Body of pancreas (tissue), 4 donors: Measurements from ENCODE around the gene GPR183. TPM values are rescaled to one million over a fixed set of nuclear protein-coding genes. Genes with fewer than 3 reads are reported as not detected.

ENCODE experiments used
- ATAC-seq: fragments of 150-250 bp; one replicate; pipeline ENCODE4 v1.9.1; 2016
- DNase-seq, 4 donors: peaks; one replicate each; pipeline ENCODE4 v3.0.0-alpha.2; 2019
- H3K27ac ChIP-seq, 4 donors: fragments of 200-600 bp; sonication (generic); 1 replicate in 3 of 4; 2 replicates in 1 of 4; pipeline versions ENCODE4 v1.5.1 to v1.6.1; 2016 to 2019; ENCODE audit warnings: mild to moderate bottlenecking in 1 of 4, mixed read lengths in 1 of 4, moderate library complexity in 1 of 4
- H3K27me3 ChIP-seq, 2 donors: fragments of 200-600 bp; sonication (generic); one replicate each; pipeline ENCODE4 v1.6.0; 2016; ENCODE audit warnings: mild to moderate bottlenecking in 1 of 2
- H3K36me3 ChIP-seq, 2 donors: fragments of 200-600 bp; sonication (generic); replicated peaks in 1 of 2; 2 replicates each; pipeline ENCODE4 v1.5.1; 2016; ENCODE audit warnings: low read depth in 2 of 2; ENCODE audit not compliant: insufficient read depth in 1 of 2
- H3K4me1 ChIP-seq: fragments of 200-600 bp; sonication (generic); one replicate; pipeline ENCODE4 v1.6.0; 2016
- H3K4me3 ChIP-seq, 2 donors: fragments of 200-600 bp; sonication (generic); 1 replicate in 1 of 2; 2 replicates in 1 of 2; pipeline ENCODE4 v1.5.1; 2016 to 2019
- H3K9me3 ChIP-seq, 3 donors: fragments of 200-600 bp; sonication (generic); 1 replicate in 2 of 3; 2 replicates in 1 of 3; pipeline ENCODE4 v1.5.1; 2016
- POLR2A ChIP-seq, 3 donors: fragments of 450-650 bp; IDR thresholded peaks; one replicate each; pipeline ENCODE4 v1.6.1; 2016; ENCODE audit warnings: antibody characterized with exemption in 3 of 3, mild to moderate bottlenecking in 2 of 3
- WGBS, 2 donors: methylation state at CpG; one replicate each; pipeline ENCODE4 v1.1.5; 2017; 5-methylcytosine and 5-hydroxymethylcytosine counted together
- intact Hi-C: fragments of 100-400 bp; cut with DNase I; formaldehyde crosslinking; loops from one replicate; pipeline ENCODE4 v1.15.1; 2023
- total RNA-seq, 2 donors: library from RNA; depleted of rRNA; stranded (reverse); fragments of >200 nt; gene quantifications; one replicate each; pipeline ENCODE4 v1.1.0, GENCODE V29; 2016
- TF ChIP-seq, protein P1 (sequence below), 7 experiments: fragments of 450-650 bp in 4 of 7; fragments of 200-600 bp in 3 of 7; sonication (generic) in 3 of 7; IDR thresholded peaks; one replicate each; pipeline ENCODE4 v1.5.1; 2016 to 2019; ENCODE audit warnings: antibody characterized with exemption in 7 of 7

GPR183 gene, protein sequence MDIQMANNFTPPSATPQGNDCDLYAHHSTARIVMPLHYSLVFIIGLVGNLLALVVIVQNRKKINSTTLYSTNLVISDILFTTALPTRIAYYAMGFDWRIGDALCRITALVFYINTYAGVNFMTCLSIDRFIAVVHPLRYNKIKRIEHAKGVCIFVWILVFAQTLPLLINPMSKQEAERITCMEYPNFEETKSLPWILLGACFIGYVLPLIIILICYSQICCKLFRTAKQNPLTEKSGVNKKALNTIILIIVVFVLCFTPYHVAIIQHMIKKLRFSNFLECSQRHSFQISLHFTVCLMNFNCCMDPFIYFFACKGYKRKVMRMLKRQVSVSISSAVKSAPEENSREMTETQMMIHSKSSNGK
- total RNA-seq: 1 to 10 TPM in 1 of 2 donors, not detected in 1; 3.6 TPM

DNA sequence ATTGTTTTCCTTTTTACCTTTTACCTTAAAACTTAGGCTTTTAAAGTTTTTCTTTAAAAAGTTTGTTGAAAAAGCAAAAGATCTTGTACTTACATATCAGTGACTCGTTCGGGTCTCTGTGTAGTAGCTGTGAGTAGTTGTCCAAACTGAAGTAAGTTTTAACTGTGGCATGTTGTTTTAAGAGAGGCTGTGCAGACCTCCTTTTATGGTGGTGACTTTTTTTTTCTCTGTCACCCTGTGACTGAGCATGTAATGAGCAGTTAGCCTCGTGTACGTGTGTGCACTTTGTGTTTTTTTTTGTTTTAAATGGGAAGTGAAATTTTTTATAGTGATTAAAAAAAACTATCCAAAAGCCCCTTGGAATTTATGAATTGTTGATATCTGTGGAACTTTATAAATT is at the start of gene GPR183:
Gene GPR183 (minus strand): TSS at position 153 of the 400 bp plus-strand sequence. CDS start 11,254 bp downstream, outside the sequence.
- H3K27ac ChIP-seq: peak within 1 kb of the TSS in 3 of 4 donors; percentile 13 to 41 (median 22)
- 9 to 19% methylated on average over 4 of the region's 4 CpGs for WGBS, 2 donors
- H3K9me3 ChIP-seq: no peaks in the 10 kb centered on the region
- no peak within 1 kb of the TSS for H3K4me3 ChIP-seq
- intact Hi-C loops: no loop called here
- no peaks in the 10 kb centered on the region for H3K27me3 ChIP-seq
- peak in 2 of 3 donors; percentile 18 to 68 for TF ChIP-seq POLR2A (IDR thresholded peaks at IDR 0.05)
- TF ChIP-seq, protein P1, sequence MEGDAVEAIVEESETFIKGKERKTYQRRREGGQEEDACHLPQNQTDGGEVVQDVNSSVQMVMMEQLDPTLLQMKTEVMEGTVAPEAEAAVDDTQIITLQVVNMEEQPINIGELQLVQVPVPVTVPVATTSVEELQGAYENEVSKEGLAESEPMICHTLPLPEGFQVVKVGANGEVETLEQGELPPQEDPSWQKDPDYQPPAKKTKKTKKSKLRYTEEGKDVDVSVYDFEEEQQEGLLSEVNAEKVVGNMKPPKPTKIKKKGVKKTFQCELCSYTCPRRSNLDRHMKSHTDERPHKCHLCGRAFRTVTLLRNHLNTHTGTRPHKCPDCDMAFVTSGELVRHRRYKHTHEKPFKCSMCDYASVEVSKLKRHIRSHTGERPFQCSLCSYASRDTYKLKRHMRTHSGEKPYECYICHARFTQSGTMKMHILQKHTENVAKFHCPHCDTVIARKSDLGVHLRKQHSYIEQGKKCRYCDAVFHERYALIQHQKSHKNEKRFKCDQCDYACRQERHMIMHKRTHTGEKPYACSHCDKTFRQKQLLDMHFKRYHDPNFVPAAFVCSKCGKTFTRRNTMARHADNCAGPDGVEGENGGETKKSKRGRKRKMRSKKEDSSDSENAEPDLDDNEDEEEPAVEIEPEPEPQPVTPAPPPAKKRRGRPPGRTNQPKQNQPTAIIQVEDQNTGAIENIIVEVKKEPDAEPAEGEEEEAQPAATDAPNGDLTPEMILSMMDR (IDR thresholded peaks at IDR 0.05): no peak
- peaks cover 8% of the 10 kb centered on the region for H3K4me1 ChIP-seq
- ATAC-seq (peak; percentile 54), DNase-seq (peak in 1 of 4 donors; percentile 37)
- H3K36me3 ChIP-seq: no peaks in the 10 kb centered on the region

DNA sequence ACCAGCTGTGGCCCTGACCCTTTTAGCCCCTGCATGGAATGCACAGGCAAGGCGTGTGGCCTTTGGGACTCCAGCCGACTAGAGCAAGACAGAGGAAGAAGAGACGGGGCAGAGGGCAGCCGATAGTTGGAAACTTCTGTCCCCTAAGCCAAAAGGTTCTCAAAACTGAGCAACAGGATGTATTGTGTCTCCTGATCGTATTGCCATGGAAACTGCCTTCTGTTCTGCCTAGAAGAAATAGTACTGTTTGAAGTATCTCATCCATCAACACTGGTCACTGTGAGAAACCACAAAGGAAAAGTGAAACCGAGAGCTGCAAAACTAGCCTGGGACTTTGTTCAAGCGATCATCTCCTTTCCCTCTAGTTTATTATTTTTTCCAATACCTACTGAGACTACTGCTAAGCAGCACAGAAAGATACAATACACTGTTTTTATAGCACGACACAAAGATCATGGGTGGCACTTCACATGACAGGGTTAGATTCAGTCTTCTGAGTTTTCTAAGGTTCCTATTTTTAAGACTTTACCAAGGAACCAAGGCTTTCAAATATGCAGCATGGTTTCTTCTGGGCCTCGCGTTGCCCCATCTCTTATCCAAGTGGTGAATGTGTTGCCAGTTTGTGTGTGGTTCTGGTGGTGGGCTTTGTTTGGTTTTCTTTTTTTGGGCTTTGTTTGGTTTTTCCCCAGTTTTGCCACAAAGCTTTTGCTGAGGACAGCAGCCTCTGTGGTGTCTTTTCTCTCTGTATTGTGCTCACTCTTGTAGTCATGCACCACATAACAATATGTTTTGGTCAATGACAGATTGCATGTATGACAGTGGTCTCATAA is 49.3 kb upstream of the GPR183 start:
- 70 to 88% methylated on average over 10 of the region's 10 CpGs for WGBS, 2 donors
- DNase-seq (peak in 1 of 4 donors; percentile 56), ATAC-seq (peak; percentile 21)
- H3K4me1 ChIP-seq: no peaks in the 10 kb centered on the region
- peak overlapping the region in 1 of 4 donors; percentile 56 for H3K27ac ChIP-seq
- H3K36me3 ChIP-seq: no peaks in the 10 kb centered on the region
- no peak overlapping the region for H3K4me3 ChIP-seq
- H3K9me3 ChIP-seq: no peaks in the 10 kb centered on the region
- no peaks in the 10 kb centered on the region for H3K27me3 ChIP-seq
- intact Hi-C loops: no loop called here
- TF ChIP-seq, protein P1 (IDR thresholded peaks at IDR 0.05): no peak
- no peak for TF ChIP-seq POLR2A (IDR thresholded peaks at IDR 0.05)

GRCh38 chr13:99356012-99356261 is 48.7 kb upstream of the GPR183 start:
- Histone ChIP-seq H3K27me3 (no peaks in the 10 kb centered on the region), H3K9me3 (no peaks in the 10 kb centered on the region), H3K36me3 (no peaks in the 10 kb centered on the region), H3K4me1 (no peaks in the 10 kb centered on the region), H3K27ac (peak overlapping the region in 1 of 4 donors; percentile 56), H3K4me3 (no peak overlapping the region)
- DNase-seq: no peak
- intact Hi-C loops: no loop called here
- no peak for TF ChIP-seq POLR2A (IDR thresholded peaks at IDR 0.05)
- TF ChIP-seq, protein P1 (IDR thresholded peaks at IDR 0.05): no peak
- ATAC-seq: no peak
- 60 to 67% methylated on average over 1 of the region's 1 CpG for WGBS, 2 donors

- H3K4me3 ChIP-seq: no peak overlapping the region
- no peaks in the 10 kb centered on the region for H3K27me3 ChIP-seq
- 86% methylated on average over 15 to 18 of the region's 18 CpGs for WGBS, 2 donors
- no peaks in the 10 kb centered on the region for H3K36me3 ChIP-seq
- TF ChIP-seq, protein P1 (IDR thresholded peaks at IDR 0.05): no peak
- no peak for TF ChIP-seq POLR2A (IDR thresholded peaks at IDR 0.05)
- peak overlapping the region in 1 of 4 donors; percentile 56 for H3K27ac ChIP-seq
- DNase-seq (no peak), ATAC-seq (no peak)
- no peaks in the 10 kb centered on the region for H3K4me1 ChIP-seq
- H3K9me3 ChIP-seq: no peaks in the 10 kb centered on the region
- intact Hi-C loops: no loop called here
Observed at GRCh38 chr13:99355267-99356011, 48.2 kb upstream of the GPR183 start.
